G401.6 (cell line): ENCODE data around the gene SEC14L5.
A peak's percentile ranks its signal among the peaks of the same experiment; 100 is the strongest.
"Not testable (repeated sequence)": the region's sequence is repeated elsewhere in the genome, so short reads cannot be mapped to it uniquely, and the experiment has no call there.

Experiments
- FAIRE-seq: peaks from 2 replicates; lab custom pipeline; 2012; peaks lifted over from hg19 to GRCh38; lab: Jason Lieb, UNC

Gene SEC14L5

DNA sequence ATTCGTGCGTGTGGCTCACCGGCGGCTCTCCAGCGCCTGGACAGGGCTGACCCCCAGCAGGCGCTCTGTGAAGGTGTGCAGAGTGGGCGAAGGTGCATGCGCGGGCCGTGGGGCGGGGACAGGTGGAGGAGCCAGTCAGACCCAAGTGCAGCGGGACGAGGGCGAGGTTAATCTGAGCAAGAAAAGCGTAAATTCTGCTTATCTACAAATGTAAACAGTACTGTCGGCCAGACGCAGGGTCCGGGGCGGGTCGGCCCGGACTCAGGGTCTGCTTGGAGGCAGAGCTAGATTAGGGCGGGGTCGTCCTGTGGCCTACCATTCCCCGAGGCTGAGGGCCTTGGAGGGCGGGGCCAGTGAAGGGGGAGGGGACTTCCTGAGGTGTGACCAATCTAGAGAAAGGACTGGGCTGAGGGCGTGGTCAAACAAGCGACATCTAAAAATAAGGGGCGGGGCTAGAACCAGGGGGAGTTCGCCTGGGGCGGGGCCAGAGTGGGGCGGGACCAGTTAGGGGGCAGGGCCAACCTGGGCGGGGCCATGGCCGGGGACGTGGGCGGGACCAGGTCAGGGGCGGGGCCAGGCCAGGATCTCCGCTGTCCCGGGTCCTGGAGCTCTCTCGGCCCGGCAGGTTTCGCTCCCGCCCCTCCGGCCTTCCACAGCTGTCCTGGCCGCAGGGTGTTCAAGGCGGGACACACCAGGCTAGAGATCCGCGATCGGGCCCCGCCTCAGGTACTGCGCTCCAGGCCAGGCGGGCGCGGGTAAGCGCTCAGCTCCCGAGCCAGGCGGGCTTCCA is at the start of gene SEC14L5:
SEC14L5 (plus strand) TSS at position 611 of the 790 bp plus-strand sequence. CDS start 994 bp downstream, outside the sequence.
- peak; percentile 82 for FAIRE-seq

DNA sequence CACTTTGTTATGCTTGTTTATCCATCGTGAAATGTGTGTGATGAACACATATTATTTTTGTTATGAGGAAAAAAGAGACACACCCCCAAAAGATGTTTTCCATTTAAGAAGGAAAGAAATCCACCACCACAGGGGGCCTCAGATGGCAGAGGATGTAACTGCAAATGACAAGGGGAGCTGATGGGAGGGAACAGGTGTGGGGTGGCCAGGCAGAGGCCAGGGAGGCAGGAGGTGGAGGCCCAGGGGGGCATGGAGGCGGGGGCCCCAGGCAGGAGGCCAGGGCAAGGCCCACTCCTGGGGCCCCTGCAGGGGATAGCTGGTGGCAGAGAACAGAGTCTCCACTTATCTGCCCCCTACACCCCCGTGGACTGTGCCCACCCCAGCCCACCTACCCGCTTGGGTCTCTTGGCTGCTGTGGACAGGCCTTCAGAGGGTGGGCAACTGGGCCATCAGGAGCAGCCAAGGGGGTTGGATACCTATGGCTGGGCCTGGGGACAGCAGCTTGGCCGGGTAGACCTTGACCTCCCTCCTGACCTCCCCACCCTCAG is 49.2 kb upstream of the SEC14L5 start:
- no peak for FAIRE-seq

GRCh38 chr16:4909825-4910224 is 48.3 kb upstream of the SEC14L5 start:
- no peak for FAIRE-seq

DNA sequence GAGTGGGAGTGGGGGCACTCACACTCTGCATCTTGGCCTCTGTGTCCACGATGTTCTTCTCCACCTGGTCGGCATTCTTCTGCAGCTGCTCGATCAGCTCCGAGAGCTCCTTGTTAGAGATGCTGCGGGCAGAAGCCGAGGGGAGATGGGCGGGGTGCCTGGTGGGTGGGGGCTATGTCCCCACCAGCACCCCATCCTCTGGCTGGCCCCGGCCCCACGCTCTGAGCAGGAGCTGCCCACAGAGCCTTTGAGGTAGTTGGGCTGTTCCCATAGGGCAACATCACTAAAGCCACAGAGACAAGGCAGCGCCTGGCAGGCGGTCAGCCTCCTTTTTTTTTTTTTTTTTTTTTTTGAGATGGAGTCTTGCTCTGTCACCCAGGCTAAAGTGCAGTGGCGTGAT is 47.3 kb upstream of the SEC14L5 start:
- FAIRE-seq = no peak

GRCh38 chr16:4911970-4912386 is 46.2 kb upstream of the SEC14L5 start:
- FAIRE-seq = no peak

GRCh38 chr16:4913130-4913773 is 44.9 kb upstream of the SEC14L5 start:
- FAIRE-seq = no peak

- FAIRE-seq = no peak
Observed at GRCh38 chr16:4913774-4914525, 44.2 kb upstream of the SEC14L5 start.

- FAIRE-seq = no peak
Observed at GRCh38 chr16:4914528-4915225, 43.5 kb upstream of the SEC14L5 start.

- no peak for FAIRE-seq
Observed at GRCh38 chr16:4915226-4915761, 42.8 kb upstream of the SEC14L5 start.

DNA sequence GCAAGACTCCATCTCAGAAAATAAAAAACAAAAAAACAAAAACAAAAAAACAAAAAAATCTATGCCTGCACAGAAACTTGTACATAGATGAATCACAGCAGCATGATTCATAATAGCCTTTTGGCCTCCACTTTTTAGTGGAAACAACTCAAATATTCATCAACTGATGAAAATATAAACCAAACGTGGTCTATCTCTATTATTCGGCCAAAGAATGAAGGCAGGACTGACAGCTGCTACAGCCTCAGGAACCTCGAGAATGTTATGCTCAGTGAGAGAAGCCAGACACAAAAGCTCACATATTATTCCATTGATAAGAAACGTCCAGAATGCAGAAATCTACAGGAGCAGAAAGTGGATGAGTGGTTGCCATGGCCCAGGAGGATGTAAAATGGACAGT is 41.0 kb upstream of the SEC14L5 start:
- no peak for FAIRE-seq

DNA sequence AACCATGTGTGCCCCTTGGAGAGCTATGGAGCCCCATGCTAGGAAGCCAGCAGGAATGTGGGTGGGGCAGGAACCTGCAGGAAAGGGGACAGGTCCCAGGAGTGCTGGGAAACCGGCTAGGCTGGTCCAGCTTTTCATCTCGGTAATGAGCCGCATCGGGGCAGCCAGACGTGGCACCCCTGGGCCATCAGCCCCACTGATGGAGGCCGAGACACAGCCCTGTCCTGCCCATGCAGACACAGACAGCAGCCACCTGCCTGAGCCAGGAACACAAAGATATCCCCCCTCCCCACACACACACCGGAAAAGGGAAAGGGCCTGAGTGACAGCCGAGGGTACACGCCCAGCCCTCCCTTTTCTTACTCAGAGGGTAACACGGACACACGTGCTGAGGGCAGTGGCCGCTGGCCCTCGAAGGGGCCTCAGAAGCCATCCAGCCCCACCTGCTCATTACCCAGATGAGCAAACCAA is 39.3 kb upstream of the SEC14L5 start:
- no peak for FAIRE-seq

DNA sequence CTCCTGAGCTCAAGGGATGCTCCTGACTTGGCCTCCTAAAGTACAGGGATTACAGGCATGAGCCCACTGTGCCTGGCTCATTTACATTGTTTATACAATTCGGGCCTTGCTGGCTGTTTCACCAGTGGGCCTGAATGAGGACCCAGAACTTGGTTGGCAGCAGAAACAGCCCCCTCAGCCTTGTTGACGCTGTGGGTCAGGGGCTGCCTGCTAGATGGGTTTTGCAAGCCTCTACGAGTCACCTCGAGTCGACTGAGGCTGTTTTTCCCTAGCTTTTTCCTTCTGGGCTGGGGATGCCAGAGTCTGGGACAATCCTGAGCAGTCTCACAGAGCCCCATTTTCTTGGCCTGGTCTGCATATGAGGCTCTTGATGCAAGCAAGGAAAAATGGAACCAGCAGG is 37.3 kb upstream of the SEC14L5 start:
- FAIRE-seq = no peak

DNA sequence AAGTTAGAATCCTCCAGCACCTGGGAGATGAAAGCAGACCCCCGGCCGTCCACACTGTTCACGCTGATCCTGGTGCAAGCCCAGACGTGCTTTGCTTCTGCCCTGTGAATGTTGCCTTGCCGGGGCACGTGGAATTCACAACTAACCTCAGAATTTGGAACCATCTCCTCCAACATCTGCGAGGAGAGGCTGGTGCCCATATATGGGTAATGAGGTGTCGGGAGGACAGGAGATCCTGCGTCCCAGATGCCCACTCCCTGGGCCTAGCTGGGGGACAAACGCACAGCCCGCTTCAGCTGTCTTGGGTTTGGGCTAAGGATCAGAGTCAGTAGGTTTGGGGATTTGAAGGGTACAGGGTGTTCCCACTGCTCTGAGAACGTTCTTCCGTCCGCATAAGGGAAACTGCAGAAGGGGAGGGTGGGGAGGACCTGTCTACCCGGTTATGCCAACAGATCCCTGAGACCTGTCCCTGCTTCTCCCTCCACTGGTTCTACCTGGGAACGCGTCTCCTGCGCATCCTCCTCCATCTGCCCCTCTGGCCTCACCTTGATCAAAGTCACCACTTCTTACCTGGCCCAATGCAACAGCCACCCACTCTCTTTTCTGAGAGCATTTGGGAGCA is 35.3 kb upstream of the SEC14L5 start:
- FAIRE-seq = no peak

DNA sequence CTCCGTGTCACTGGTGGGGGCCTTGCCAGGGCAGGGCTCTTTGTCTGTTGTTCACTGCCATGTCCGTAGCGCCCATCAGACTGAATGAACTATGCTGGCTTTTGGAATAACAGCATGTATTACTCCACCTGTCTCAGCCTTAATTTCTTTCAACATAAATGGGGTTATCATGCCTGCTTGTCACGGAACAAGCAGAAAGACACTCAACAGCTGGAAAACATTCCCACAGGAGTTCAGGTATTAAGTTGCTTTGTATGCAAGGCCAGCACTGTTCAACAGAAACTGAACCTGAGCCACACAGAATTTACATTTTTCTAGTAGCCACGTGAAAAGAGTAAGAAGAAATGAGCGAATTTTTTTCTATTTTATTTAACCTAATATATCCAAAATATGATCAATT is 34.3 kb upstream of the SEC14L5 start:
- FAIRE-seq = no peak

- no peak for FAIRE-seq
Observed at GRCh38 chr16:4924593-4925292, 33.4 kb upstream of the SEC14L5 start.

DNA sequence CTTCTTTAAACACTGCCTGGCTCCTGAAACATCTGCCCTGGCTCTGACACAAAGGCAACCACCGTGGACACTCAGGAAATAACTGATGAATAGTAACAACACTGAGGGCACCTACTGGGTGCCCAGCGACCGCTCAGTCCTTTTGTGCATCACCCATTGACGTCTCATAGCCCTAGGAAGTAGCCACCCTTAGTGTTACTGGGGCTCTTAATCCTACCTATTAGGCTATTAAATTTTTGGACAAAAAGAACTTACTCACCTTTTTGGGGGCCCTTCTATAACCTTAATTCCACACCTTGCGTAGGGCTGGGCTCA is 32.9 kb upstream of the SEC14L5 start:
- no peak for FAIRE-seq

GRCh38 chr16:4925791-4926190 is 32.3 kb upstream of the SEC14L5 start:
- FAIRE-seq = no peak

DNA sequence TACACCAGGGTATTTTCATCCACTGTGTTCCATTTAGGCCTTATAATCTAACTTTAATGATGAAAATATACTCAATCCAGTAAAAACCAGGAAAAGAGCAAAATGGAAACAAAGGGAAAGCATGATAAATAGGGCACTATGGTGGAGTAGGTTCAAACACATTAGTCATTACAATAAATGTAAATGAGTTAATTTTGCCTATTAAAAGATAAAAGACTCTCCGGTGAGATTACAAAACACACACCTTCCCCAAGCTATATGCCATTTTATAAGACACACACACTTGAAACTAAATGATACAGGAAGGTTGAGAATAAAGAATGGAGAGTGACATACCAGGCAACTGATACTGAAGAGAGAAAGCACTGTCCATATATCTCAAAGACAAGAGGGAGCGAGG is 31.2 kb upstream of the SEC14L5 start:
- no peak for FAIRE-seq

GRCh38 chr16:4927661-4928060 is 30.5 kb upstream of the SEC14L5 start:
- no peak for FAIRE-seq

DNA sequence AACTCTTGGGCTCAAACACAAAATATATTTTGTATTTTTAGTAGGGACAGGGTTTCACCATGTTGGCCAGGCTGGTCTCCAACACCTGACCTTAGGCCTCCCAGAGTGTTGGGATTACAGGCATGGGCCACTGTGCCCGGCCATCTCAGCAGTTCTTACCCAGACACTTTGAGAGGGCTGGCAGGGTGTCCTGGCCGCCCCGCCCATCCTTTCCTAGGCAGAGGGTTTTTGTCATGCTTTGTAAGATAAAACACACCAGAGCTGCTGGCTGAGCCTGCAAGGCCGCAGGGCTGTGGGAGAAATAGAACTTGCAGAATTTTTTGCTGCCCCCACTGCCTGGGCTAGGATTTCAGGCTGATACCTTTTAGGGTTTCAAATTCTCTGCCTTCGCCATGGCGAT is 29.9 kb upstream of the SEC14L5 start:
- FAIRE-seq = no peak

DNA sequence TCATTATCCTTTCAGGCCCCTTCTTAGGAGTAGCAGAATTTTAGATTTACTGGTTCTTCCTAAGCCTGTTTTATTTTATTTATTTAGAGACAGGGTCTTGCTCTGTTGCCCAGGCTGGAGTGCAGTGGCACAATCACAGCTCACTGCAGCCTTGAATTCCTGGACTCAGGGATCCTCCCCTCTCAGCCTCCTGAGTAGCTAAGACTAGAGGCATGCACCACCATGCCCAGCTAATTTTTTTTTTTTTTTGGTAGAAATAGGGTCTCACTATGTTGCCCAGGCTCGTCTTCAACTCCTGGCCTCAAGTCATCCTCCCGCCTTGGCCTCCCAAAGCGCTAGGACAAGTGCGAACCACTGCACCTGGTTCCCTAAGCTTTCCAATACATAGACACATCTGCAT is 28.5 kb upstream of the SEC14L5 start:
- not testable (repeated sequence) for FAIRE-seq
